UCSD-AML1 (cell line): ENCODE data around the gene ZC3H10.
A peak's percentile ranks its signal among the peaks of the same experiment; 100 is the strongest.

Experiments
- DNase-seq: peaks from one replicate; lab custom pipeline; 2025; ENCODE audit not compliant: unreplicated experiment; lab: John Stamatoyannopoulos, UW

ZC3H10 gene

DNA sequence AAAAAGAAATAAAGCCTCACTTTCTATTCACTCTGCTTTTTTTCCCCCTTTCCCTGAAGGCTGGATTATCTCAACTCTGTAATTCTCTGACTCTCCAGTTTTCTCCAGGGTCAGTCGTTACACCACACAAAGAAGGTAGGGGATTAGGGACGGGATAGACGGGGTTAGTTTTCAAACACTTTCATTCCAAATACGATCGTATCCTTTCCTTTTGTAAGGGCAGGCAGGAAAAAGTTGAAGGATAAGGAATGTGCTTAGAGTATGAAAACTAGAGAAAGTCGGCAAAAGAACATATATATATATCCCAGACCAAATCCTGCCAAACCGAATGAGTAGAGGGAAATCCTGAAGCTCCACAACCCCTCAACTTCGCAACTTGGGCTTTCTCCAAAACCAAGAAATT is 9.4 kb downstream of the ZC3H10 start:
- DNase-seq: no peak

GRCh38 chr12:56127888-56128669 is 10.0 kb downstream of the ZC3H10 start, which contains the start of gene ESYT1:
Gene ESYT1 (plus strand): TSS chr12:56128267. CDS start chr12:56128320, 53 bp downstream.
- DNase-seq: peak; percentile 98

DNA sequence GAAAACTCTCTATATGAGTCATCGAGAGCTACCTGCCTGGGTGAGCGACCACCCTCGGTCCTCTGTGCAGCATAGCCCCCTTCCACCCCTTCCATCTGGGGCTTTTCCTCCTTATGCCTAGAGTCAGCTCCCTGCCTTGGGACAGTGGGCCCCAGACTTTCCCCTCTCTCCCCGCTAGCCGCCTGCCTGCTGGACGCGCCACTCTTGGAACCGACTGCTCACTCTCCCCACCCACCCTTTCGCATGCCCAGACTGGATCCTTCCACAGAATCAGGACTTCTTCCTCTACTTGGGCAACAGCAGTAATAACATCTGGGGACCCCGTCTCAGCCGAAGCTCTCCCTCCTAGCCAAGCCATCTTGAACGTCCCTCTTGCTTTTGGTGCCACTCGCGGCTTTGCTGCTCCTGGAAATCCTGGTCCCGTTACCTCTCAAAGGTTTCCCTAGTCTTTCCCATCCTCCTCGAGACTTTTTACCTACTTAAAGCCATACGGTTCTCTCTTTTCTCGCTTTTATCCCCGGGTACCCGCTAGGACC is 10.7 kb downstream of the ZC3H10 start:
- DNase-seq: peak; percentile 55

DNA sequence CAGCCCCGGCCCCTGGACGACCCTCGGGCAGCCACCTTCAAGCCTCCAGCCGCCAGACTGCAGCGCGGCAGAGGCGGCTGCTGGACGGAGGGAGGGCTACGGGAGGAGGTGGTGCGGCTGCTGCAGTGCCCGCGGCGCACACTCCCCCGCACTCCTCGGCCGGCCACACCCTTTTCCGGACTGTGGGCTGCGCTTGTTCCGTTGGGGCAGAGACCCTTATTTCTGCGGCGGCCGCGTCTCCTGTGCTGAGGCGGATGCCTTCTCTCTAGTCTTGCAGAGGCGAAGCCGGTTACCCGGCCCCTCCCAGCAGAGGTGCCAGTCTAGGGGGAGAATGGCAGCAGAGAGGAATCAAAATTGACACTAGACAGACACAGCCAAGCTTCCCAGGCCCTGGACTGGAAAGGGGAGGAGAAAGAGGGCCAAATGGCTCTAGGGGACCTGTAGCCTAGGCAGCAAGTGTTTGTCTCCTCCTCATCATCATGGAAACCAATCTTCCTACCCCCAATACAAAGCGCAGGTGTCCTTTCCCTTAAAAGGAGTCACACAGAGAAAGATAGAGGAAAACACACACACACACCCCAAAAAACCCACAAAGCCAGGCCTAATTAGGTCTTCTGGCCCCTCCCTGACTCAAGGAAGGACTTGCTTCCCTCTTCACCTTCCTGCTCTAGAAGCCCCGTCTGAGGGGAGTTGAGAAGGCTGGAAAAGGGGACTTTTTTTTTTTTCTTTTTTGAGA is 11.3 kb downstream of the ZC3H10 start:
- peak; percentile 91 for DNase-seq

DNA sequence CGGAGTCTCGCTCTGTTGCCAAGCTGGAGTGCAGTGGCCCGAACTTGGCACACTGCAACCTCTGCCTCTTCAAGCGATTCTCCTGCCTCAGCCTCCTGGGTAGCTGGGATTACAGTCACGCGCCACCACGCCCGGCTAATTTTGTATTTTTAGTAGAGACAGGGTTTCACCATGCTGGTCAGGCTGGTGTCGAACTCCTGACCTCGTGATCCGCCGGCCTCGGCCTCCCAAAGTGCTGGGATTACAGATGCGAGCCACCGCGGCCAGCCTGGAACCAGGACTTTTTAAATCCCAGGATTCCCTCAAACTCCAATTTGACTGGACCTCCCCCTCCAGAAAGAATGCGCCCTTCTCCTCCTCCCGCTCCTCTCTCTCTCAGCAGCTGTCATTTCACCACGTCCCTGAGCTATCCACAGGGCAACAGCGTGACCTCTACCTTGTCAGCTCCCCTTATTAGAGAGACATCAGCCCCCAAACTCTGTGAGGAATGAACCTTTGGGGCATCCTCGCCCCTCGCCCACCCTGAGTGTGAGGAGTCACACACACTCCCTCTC is 12.0 kb downstream of the ZC3H10 start:
- DNase-seq: no peak

- DNase-seq: no peak
Observed at GRCh38 chr12:56130876-56131275, 12.8 kb downstream of the ZC3H10 start.

DNA sequence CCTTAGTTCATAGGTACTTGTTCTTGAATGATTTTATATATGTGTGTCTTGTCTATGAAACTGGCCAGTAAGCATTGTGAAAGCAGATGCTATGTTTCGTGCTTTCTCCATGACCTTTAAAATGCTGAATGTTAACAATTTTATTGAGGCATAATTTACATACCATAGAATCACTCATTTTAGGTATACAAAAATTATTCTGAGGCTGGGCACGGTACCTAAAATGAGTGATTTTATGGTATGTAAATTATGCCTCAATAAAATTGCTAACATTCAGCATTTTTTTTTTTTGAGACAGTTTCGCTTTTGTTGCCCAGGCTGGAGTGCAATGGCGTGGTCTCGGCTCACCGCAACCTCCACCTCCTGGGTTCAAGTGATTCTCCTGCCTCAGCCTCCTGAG is 16.8 kb downstream of the ZC3H10 start:
- no peak for DNase-seq

DNA sequence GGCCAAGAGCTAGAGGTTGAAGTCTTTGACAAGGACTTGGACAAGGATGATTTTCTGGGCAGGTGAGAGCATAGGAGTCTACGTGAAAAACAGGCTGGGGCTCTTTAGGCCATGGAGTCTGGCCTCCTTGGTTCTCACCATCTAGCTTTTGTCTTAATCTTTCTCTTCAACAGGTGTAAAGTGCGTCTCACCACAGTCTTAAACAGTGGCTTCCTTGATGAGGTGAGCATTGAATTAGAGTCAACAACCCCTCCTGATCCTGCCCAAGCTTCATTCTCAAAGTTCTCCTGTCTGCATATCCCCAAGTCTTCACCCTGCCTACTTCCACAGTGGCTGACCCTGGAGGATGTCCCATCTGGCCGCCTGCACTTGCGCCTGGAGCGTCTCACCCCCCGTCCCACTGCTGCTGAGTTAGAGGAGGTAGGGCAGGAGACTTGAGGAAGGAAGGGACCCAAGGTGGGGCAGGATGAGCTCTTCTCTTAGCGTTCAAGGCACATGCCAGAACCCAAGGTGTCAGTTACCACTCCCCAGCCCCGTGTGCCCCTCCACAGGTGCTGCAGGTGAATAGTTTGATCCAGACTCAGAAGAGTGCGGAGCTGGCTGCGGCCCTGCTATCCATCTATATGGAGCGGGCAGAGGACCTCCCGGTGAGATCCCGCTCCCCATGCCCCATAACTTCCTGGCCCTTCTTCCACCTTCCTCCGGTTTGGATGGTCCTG is 19.9 kb downstream of the ZC3H10 start:
- no peak for DNase-seq

GRCh38 chr12:56141946-56142784 is 24.1 kb downstream of the ZC3H10 start:
- DNase-seq: no peak

DNA sequence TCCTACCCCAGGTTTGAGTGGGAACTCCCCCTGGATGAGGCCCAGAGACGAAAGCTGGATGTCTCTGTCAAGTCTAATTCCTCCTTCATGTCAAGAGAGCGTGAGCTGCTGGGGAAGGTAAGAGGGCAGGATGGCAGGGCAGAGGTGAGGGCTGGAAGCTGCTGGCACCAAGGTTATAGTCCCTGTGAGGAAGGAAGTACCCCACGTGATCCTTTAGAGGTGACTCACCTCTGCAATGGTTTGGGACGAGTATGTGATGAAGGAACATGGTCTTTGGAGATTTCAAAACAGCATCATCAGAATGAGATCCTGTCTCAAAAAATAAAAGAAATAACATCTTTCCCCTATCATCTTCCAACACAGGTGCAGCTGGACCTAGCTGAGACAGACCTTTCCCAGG is 25.2 kb downstream of the ZC3H10 start:
- DNase-seq: no peak

DNA sequence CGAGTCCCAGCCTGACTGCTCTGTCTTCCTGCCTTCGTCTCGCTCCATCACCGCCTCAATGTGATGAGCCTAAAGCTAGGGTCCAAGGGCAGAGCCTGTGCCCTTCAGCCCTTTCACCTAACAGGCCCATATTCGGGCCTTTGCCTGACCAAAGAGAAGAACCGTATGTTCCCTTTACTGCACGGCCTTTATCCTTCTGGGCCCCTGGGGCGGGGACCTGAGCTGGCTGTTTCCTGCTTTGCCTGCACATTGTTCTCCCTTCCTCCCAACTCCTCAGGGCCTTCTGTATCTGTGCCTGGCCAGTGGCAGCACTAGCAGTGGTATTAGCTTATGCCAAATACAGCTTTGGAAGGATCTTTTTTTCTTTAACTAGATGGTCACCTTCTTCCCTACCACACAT is 25.8 kb downstream of the ZC3H10 start:
- no peak for DNase-seq

DNA sequence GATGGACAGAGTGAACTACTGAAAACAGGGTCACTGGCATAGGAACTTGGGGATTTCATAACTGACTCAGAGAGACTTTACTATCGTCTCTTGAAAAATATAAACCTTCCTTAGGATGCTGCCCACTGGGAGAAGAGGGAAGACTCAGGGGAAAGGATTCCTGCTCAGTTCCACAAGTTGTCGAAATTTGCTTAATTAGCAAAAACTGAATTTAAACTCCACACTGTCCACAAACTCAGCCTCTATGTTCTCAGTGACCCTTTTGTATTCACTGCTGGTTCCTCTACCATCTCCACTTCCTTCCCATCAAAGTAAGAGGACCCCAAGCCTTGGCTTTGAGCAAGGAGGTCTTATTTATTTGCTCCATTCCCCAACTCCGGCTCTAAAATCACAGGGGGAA is 27.2 kb downstream of the ZC3H10 start:
- DNase-seq: no peak

GRCh38 chr12:56146492-56147460 is 28.7 kb downstream of the ZC3H10 start:
- DNase-seq: no peak

- no peak for DNase-seq
Observed at GRCh38 chr12:56150563-56150962, 32.5 kb downstream of the ZC3H10 start.

DNA sequence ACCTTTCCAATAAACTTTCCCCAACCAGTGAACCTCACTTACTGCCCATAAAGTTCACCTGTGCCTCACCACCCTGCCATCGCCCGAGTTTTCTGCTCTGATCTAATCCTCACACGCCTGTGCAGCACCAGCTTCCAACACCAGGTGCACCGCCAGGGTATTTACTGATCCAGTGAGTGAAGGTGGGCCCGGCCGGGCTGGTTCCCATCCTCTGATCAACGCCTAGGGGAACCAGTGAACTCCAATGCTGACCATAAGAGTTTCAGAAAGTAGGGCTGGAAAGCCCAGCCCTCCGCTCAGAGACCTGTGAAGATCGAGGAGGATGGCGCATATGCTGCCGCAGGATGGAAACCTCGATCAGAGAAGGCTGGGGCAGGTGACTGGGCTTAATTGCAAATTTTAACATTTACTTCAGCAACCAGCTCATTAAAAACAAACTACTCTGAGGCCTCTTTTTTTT is 33.6 kb downstream of the ZC3H10 start:
- peak; percentile 62 for DNase-seq

DNA sequence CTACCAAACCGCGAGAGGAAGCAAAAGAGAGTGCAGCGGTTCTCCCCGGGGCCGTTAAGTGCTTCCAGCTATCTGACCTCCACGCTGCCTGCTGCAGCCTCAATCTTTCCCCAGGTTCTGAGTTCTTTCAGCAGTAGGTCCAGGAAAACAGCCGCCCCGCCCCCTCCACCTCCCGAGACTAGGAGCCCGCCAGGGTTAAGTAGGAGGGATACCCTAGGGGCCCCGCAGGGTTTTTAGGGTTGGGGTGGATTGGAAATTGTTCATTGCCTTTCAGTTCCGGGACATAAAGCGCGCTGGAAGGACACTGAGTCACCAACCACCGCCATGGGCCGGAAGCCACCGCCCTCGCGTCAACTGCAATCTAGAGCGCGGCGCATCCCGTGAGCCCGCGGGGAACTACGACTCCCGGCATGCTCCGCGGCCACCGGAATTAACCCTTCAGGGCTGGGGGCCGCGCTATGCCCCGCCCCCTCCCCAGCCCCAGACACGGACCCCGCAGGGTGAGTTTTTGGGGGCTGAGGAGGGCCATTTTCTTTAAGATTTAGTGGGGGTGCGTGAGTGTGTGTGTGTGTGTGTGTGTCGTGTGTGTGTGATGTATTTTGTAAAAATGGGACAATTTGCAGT is 34.2 kb downstream of the ZC3H10 start, which contains the start of gene MYL6B:
Gene MYL6B (plus strand): TSS at position 456 of the 624 bp plus-strand sequence. CDS start 1,332 bp downstream, outside the sequence.
- peak; percentile 93 for DNase-seq

DNA sequence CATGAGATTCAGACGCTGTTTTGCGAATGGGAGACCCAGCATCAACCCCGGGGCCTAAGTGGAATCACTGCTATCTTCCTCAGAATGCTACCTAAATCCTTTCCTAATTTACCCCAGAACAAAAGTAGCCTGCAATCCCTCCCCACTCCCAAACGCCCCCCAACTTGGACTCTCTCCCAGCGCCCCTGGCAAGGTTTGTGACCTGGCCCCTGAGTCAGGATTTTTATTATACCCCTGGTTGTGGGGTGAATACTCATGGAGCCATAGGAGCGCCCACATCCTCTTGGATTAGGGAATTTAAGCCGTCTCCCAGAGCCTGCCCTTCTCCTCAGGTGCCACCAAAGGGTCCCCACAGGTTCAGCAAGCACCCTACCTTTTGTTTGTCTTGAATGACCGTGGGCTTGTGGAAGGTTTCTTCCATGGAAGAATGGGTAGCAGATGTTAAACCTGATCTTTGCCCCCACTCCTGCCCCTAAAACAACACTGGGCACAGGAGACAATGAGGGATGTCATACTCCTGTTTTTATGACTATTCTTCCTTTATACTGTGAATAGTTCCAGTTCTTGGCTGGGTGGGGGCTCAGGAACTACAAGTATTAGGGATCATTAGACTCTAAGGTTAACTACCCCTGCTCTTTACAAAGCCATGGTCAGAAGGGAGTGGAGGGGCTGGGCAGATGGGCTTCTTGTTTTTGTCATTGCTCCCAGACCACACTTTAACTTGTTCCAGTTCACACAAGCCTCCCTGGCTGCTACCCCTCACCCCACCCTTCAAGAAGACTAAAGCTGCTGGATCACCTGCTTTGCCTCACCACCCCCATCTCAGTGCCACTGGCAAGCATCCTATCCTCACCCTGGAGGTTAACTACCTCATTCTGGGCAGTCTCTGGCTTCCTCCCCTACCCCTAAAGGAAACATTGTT is 35.0 kb downstream of the ZC3H10 start:
- DNase-seq: no peak
